ENCODE data around the gene ALMS1.
"Not testable (repeated sequence)": the region's sequence is repeated elsewhere in the genome, so short reads cannot be mapped to it uniquely, and the experiment has no call there.

Gene ALMS1

GRCh38 chr2:73601780-73602179 lies 216.1 kb downstream of the ALMS1 start:
- no peak for DNase-seq (ENCODE audit: extremely low spot score, insufficient read length, low read depth)
- no peak for FAIRE-seq

GRCh38 chr2:73603099-73603588 lies 217.5 kb downstream of the ALMS1 start:
- peak; percentile 51 for FAIRE-seq
- DNase-seq (ENCODE audit: extremely low spot score, insufficient read length, low read depth): not testable (repeated sequence)

GRCh38 chr2:73604589-73604988 lies 219.0 kb downstream of the ALMS1 start:
- DNase-seq (ENCODE audit: extremely low spot score, insufficient read length, low read depth); FAIRE-seq: not testable (repeated sequence)

- DNase-seq (ENCODE audit: extremely low spot score, insufficient read length, low read depth): no peak
- no peak for FAIRE-seq
Observed at GRCh38 chr2:73610111-73610510, 224.5 kb downstream of the ALMS1 start.

DNA sequence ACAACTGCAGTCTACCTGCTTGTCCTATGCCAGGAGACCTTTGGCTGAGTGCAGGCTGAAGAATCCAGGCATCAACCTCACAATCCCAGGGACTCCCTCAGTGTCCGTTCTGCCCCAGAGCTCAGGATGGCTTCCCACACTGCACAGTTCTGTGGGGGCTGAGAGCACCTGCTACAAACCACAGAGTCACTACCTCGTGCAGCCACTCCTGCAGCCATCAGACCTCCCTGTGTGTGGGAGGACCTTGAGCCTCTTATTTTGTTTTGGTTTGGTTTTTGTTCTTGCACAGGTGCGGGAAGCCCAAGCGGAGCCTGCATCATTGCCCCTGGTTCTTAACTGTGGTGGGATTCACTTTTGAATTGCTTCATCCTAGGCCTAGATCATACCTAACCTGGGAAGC lies 225.6 kb downstream of the ALMS1 start:
- no peak for FAIRE-seq
- DNase-seq (ENCODE audit: extremely low spot score, insufficient read length, low read depth): no peak

DNA sequence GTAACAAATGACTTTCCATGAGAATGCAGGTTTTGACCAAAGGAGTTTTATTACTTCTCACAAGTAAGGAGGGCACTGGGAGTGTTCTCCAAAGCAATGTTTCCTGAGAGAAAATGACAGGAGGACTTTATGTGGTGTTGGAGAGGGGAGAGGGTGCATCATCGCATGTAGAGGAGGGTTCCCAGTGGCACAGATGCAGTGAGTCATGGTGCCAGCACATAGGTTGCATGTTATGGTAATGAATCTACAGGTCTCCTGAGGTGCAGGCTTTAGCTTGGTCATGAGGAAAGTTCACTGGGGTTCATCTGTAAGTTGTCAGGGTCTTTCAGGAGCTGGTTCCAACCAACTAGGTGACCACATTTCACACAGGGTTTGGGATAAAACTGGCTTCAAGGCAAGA lies 226.2 kb downstream of the ALMS1 start:
- FAIRE-seq (no peak), DNase-seq (ENCODE audit: extremely low spot score, insufficient read length, low read depth) (no peak)

GRCh38 chr2:73614105-73614504 lies 228.5 kb downstream of the ALMS1 start:
- FAIRE-seq: peak; percentile 33
- DNase-seq (ENCODE audit: extremely low spot score, insufficient read length, low read depth): no peak

- FAIRE-seq: no peak
- DNase-seq (ENCODE audit: extremely low spot score, insufficient read length, low read depth): no peak
Observed at GRCh38 chr2:73614997-73615396, 229.4 kb downstream of the ALMS1 start.

- DNase-seq (ENCODE audit: extremely low spot score, insufficient read length, low read depth); FAIRE-seq: not testable (repeated sequence)
Observed at GRCh38 chr2:73619925-73620324, 234.3 kb downstream of the ALMS1 start.

GRCh38 chr2:73624036-73624435 lies 238.4 kb downstream of the ALMS1 start:
- DNase-seq (ENCODE audit: extremely low spot score, insufficient read length, low read depth); FAIRE-seq: not testable (repeated sequence)

GRCh38 chr2:73624625-73625024 lies 239.0 kb downstream of the ALMS1 start:
- not testable (repeated sequence) for DNase-seq (ENCODE audit: extremely low spot score, insufficient read length, low read depth)

DNA sequence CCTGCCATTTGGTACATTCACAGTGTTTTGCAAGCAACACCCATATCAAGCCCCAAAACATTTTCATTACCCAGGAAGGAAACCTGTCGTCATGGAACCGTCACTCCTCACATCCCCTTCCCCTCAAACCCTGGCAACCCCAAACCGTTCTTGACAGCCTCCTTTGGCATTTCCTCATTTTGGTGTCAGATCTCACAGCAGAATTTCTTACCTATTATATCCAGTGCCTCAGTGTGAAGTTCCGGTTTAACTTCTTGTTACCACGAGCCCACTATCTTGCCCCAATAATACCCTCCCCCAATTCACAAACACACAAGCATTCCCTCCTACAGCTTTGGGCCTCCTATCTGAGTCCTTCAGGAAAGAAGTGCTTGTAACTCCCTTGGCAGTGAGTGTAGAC lies 240.6 kb downstream of the ALMS1 start:
- DNase-seq (ENCODE audit: extremely low spot score, insufficient read length, low read depth); FAIRE-seq: not testable (repeated sequence)

More at GRCh38 chr2:73624625-73625024, 239.0 kb downstream of the ALMS1 start:
- FAIRE-seq: peak; percentile 18

GRCh38 chr2:73628493-73628892 lies 242.9 kb downstream of the ALMS1 start:
- not testable (repeated sequence) for DNase-seq (ENCODE audit: extremely low spot score, insufficient read length, low read depth)
- FAIRE-seq: peak; percentile 71

DNA sequence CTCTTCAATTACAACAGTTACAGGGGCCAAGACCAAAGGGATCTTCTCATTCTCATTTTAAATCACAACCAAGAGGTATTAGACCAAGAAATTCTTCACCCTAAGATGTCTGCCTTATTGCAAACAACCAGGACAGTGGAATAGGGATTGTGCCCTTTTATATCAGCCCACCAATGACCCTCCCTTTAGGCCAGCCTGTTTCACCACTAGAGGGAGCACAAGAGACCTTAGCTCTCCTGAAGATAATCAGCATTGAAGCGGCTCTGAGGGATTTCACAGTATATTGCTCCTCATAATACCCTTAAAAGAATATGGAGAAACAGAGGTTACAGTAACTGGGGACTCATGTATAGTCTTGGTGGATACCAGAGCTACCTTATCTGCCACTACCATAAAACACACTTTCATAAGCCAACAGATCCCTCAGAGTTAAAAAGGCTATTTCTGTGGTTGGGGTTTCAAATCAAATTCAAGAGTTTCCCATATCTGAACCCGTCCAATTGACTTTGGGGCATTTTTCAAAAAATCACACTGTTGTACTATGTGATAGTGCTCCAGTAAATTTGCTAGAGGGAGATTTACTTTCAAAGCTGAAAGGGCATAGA lies 245.1 kb downstream of the ALMS1 start:
- FAIRE-seq: peak; percentile 84
- DNase-seq (ENCODE audit: extremely low spot score, insufficient read length, low read depth): not testable (repeated sequence)

DNA sequence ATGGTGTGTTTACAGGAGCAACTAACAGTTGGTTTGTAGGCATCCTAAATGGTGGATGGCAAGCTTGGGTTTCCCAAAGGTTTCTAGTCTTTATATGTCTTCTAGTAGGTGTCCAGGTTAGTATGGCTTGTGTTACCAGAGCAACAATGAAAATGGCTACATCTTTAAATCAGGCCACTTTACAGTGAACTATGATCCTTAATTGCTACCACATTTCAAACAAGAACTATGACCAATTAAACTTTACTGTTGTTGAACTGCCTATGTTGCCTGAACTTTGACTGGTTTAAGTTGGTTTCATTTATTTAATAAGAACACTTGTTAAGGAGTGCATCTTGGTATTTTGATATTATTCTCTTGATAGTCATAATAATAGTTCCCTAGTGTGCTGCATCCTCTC lies 251.3 kb downstream of the ALMS1 start:
- DNase-seq (ENCODE audit: extremely low spot score, insufficient read length, low read depth); FAIRE-seq: not testable (repeated sequence)

DNA sequence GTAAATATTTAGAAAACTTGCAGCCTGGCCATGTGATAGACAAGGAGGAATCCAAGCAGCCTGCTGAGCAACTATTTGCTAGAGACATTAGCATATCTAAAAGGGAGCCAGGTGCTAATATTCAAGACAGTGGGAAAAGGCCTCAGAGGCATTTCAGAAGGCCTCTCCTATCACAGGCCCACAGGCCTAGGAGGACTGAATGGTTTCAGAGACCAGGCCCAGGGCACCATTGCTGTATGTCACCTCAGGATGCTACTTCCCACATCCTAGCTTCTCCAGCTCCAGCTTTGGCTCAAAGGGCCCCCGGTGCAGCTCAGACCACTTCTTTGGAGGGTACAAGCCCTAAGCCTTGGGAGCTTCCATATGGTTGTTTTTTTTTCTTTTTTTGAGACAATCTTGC lies 252.8 kb downstream of the ALMS1 start:
- no peak for FAIRE-seq
- no peak for DNase-seq (ENCODE audit: extremely low spot score, insufficient read length, low read depth)

DNA sequence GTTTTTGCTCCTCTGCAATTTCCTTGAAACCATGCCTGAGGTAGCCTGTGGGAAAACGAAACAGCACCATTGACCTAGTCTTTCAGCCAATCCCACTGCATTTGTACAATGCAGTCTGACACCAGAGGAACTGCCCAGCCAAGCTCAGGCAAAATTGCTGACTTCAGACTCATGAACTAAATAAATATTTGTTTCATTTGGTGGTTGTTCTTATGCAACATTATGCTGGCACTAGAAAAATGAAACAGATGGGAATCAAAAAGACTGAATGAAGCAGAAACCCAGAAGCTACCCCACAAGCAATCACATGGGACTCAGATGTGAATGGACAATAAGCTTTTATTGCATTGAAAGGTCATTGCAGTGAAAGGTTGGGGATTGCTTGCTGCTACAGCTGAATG lies 254.9 kb downstream of the ALMS1 start:
- no peak for DNase-seq (ENCODE audit: extremely low spot score, insufficient read length, low read depth)

DNA sequence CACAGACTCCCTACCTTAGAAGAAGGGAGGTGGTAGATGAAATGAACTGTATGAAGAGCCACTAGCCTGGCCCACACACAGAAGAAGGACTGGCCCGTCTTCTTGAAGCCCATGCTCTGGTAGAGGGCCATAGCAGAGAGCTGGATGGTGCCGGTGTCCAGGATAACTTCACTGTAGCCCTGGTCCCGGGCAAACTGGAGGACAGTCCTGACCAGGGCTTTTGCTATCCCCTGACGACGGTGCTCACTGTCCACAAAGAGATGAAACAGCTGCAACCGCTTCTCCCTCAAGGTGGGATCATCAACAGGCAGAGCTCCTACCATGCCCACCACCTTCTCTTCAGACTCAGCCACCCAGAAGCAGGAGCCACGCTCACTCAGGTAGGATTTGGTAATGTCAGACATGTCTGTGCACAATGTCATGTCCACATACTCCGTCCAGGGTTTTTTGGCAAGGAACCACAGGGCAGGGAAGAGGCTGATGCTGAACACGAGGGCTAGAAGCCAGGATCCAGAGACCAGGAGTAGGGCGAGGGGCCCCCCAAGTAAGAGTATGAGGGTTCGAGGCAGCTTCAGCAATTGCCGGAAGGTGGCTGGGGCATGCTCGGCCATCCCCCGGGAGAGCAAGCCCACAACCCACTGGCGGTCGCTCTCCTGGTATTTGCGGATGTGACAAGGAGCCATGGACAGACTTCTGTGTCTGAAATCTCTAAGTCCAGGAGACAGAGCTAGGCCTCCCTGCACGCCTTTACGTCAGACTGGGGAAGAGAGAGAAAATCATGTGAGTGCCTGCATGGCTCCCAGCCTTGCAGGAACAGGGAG lies 255.5 kb downstream of the ALMS1 start:
- DNase-seq (ENCODE audit: extremely low spot score, insufficient read length, low read depth) (no peak), FAIRE-seq (no peak)

More for the DNA sequence above, 254.9 kb downstream of the ALMS1 start:
- FAIRE-seq: no peak

DNA sequence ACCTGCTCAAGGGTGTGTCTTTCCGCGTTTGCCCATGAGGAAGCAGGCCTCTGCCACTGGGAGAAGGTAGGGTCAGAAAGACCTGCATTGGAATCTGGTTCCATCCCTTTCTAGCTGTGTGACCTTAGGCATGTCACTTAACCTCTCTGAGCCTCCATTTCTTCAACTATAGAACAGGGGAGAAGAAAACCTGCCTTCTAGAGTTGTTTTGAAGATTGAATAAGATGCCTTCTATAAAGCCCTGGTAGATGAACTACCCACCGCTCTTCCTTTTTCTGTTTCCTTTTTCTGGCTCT lies 256.1 kb downstream of the ALMS1 start:
- FAIRE-seq (no peak), DNase-seq (ENCODE audit: extremely low spot score, insufficient read length, low read depth) (no peak)

DNA sequence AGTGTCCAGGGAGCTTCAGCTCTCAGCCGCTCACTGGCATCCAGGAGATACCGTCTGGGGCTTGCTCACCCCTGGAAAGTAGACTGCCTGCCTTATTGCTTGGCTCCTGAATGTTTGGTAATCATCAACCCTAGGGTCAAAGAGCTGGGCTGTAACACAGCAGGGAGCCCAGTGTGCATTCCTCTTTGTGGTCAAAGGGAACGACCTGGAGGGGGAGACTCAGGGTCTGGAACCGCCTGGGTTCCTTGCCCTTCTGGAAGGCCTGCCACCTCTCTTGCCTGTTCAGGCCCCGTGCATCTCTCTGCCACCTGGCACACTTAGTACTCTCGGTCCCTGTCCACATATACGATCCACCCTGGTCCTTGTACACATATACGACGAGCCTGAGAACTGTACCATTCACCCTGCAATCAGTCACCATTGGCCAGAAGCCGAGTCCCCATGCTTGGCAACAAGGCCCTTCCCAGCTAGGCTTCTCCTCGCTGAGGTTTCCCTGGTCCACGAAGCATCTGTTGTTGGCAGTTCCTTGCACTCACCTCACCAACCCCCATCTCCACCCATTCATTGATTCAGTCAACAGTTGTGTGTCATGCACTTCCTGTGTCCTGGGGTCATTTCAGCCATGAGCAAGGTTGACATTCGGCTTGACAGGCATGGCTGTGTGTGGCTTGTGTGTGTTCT lies 256.8 kb downstream of the ALMS1 start, which contains the start of gene NAT8:
Gene NAT8, minus strand, starts transcription at position 85 of the 681 bp plus-strand sequence. CDS start 794 bp downstream, outside the sequence.
- DNase-seq (ENCODE audit: extremely low spot score, insufficient read length, low read depth): no peak
- FAIRE-seq: no peak

DNA sequence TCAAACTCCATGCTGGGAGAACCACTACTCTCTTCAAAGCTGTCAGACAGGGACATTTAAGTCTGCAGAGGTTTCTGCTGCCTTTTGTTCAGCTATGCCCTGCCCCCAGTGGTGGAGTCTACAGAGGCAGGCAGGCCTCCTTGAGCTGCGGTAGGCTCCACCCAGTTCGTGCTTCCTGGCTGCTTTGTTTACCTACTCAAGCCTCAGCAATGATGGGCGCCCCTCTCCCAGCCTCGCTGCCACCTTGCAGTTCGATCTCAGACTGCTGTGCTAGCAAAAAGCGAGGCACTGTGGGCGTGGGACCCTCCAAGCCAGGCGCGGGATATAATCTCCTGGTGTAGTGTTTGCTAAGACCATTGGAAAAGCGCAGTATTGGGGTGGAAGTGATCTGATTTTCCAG lies 262.1 kb downstream of the ALMS1 start:
- not testable (repeated sequence) for DNase-seq (ENCODE audit: extremely low spot score, insufficient read length, low read depth); FAIRE-seq
